Testis (tissue), 3 donors: Measurements from ENCODE around the gene EPHB4. TPM values are rescaled to one million over a fixed set of nuclear protein-coding genes. Genes with fewer than 3 reads are reported as not detected.
"Not testable (repeated sequence)": the region's sequence is repeated elsewhere in the genome, so short reads cannot be mapped to it uniquely, and the experiment has no call there.

ENCODE experiments used
- DNase-seq: peaks from one replicate; pipeline ENCODE4 v3.0.0-alpha.2; 2019
- H3K27ac ChIP-seq, 2 donors: fragments of 200-600 bp; sonication (generic); one replicate each; pipeline ENCODE4 v1.5.1; 2019
- H3K27me3 ChIP-seq: fragments of 200-600 bp; sonication (generic); one replicate; pipeline ENCODE4 v1.5.1; 2019
- H3K36me3 ChIP-seq: fragments of 200-600 bp; sonication (generic); one replicate; pipeline ENCODE4 v1.5.1; 2017; ENCODE audit warnings: low read depth; ENCODE audit errors: missing control alignments
- H3K4me1 ChIP-seq: fragments of 200-600 bp; sonication (generic); one replicate; pipeline ENCODE4 v1.5.1; 2019
- H3K4me3 ChIP-seq, 2 donors: fragments of 200-600 bp; sonication (generic); one replicate each; pipeline ENCODE4 v1.5.1; 2017 to 2019
- H3K9me3 ChIP-seq: fragments of 200-600 bp; sonication (generic); one replicate; pipeline ENCODE4 v1.5.1; 2017
- POLR2A ChIP-seq: fragments of 450-650 bp; IDR thresholded peaks from one replicate; pipeline ENCODE4 v1.6.1; 2017; ENCODE audit warnings: antibody characterized with exemption, mild to moderate bottlenecking, moderate library complexity
- WGBS, 2 donors: methylation state at CpG; one replicate each; pipeline ENCODE4 v1.1.5; 2018; 5-methylcytosine and 5-hydroxymethylcytosine counted together
- intact Hi-C: fragments of 100-400 bp; cut with DNase I; formaldehyde crosslinking; loops from one replicate; pipeline ENCODE4 v1.15.1; 2023; ENCODE audit warnings: low total_unique reads
- polyA plus RNA-seq: library from polyadenylated mRNA; stranded (reverse); fragments of 350-450 nt; fragmentation: Illumina TruSeq; extraction: RNeasy Lipid Tissue Mini Kit (QIAGEN cat#74804); gene quantifications from one replicate; pipeline ENCODE4 v1.2.3, GENCODE V29; 2014; ENCODE audit warnings: low read depth, low replicate concordance; ENCODE audit not compliant: insufficient read depth
- total RNA-seq, 2 donors: library from RNA; depleted of rRNA; stranded (reverse); fragments of >200 nt; gene quantifications; one replicate each; pipeline ENCODE4 v1.2.3, GENCODE V29; 2016
- TF ChIP-seq, protein P1 (sequence below), 3 experiments: fragments of 450-650 bp in 2 of 3; fragments of 200-600 bp in 1 of 3; sonication (generic) in 1 of 3; IDR thresholded peaks; one replicate each; pipeline ENCODE4 v1.5.1; 2016 to 2019; ENCODE audit warnings: antibody characterized with exemption in 3 of 3, mild to moderate bottlenecking in 2 of 3, moderate library complexity in 1 of 3

The EPHB4 gene
- total and polyA plus RNA-seq, 3 donors from 2014 or later, result 30.5 to 49.6 (median 35.9) TPM

DNA sequence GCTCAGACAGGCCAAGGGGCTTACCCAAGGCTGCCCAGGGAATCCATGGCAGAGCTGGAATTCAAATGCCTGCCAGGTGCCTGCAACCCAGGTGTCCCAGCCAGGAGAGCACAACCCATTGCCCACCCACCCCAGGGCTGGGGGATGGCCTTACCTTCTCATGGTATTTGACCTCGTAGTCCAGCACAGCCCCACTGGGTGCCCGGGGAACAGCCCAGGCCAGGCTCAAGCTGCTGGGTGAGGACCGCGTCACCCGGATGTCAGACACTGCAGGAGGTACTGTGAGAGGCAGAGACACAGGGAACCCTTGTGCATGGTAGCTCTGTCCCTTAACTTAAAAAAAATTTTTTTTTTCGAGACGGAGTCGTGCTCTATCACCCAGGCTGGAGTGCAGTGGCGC lies 9.0 kb downstream of the EPHB4 start:
- TF ChIP-seq POLR2A, result no peak
- TF ChIP-seq, protein P1, sequence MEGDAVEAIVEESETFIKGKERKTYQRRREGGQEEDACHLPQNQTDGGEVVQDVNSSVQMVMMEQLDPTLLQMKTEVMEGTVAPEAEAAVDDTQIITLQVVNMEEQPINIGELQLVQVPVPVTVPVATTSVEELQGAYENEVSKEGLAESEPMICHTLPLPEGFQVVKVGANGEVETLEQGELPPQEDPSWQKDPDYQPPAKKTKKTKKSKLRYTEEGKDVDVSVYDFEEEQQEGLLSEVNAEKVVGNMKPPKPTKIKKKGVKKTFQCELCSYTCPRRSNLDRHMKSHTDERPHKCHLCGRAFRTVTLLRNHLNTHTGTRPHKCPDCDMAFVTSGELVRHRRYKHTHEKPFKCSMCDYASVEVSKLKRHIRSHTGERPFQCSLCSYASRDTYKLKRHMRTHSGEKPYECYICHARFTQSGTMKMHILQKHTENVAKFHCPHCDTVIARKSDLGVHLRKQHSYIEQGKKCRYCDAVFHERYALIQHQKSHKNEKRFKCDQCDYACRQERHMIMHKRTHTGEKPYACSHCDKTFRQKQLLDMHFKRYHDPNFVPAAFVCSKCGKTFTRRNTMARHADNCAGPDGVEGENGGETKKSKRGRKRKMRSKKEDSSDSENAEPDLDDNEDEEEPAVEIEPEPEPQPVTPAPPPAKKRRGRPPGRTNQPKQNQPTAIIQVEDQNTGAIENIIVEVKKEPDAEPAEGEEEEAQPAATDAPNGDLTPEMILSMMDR (IDR thresholded peaks at IDR 0.05), result no peak
- no peak for DNase-seq
- 90 to 95% methylated on average over 9 of the region's 9 CpGs for WGBS, 2 donors
- Histone ChIP-seq H3K36me3 (no peaks in the 10 kb centered on the region), H3K9me3 (no peaks in the 10 kb centered on the region), H3K27me3 (no peaks in the 10 kb centered on the region), H3K27ac (no peak overlapping the region), H3K4me1 (no peaks in the 10 kb centered on the region), H3K4me3 (no peak overlapping the region)
- intact Hi-C loops, result no loop called here

DNA sequence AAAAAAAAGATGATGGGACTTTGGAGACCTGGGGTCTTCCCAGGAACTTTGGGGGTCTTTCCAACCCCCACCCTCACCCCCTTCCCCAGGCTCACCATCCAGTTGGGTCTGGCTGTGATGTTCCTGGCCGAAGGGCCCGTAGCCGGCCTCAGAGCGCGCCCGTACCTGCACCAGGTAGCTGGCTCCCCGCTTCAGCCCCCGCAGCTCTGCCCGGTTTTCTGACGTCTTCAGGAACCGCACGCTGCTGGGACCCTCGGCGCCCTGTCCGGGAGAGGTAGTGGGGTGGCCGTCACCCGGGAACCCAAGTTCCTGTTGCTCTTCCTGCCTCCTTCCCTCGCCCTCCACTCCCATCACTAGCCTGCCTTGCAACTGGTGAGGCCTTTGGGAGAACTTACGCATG lies 10.2 kb downstream of the EPHB4 start:
- no peak for TF ChIP-seq POLR2A
- TF ChIP-seq, protein P1 (IDR thresholded peaks at IDR 0.05), result no peak
- intact Hi-C loops, result no loop called here
- H3K27ac ChIP-seq, result no peak overlapping the region
- H3K4me1 ChIP-seq, result no peaks in the 10 kb centered on the region
- H3K36me3 ChIP-seq, result no peaks in the 10 kb centered on the region
- DNase-seq, result no peak
- 94 to 96% methylated on average over 19 of the region's 19 CpGs for WGBS, 2 donors
- no peak overlapping the region for H3K4me3 ChIP-seq
- no peaks in the 10 kb centered on the region for H3K9me3 ChIP-seq
- H3K27me3 ChIP-seq, result no peaks in the 10 kb centered on the region

DNA sequence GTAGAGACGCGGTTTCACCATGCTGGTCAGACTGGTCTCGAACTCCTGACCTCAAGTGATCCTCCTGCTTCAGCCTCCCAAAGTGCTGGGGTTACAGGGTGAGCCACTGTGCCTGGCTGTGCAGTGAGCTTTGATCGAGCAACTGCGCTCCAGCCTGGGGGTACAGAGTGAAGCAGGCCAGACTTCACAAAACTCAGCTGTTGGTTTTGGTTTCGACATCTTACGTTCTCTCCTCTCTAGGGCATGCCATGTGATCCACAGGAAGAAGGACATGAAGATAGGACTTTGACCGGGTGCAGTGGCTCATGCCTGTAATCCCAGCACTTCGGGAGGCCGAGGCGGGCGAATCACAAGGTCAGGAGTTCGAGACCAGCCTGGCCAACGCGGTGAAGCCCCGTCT lies 10.8 kb downstream of the EPHB4 start:
- H3K4me1 ChIP-seq, H3K27me3 ChIP-seq, intact Hi-C loops, H3K4me3 ChIP-seq, H3K9me3 ChIP-seq, H3K36me3 ChIP-seq, DNase-seq, H3K27ac ChIP-seq: not testable (repeated sequence)
- WGBS, 2 donors, result 94 to 96% methylated on average over 14 to 16 of the region's 16 CpGs

DNA sequence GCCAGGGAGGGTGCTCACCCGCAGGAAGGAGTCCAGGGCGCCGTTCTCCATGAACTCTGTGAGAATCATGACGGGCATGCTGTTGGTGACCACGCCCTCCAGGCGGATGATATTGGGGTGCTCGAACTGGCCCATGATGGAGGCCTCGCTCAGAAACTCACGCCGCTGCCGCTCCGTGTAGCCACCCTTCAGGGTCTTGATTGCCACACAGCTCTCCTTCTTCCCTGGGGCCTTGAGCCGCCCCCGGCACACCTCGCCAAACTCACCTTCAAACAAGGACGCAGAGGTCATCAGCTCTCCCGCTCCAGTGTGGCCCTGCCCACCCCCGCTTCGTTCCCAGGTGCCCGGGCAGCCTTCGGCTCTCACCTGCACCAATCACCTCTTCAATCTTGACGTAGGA lies 14.6 kb downstream of the EPHB4 start:
- Histone ChIP-seq H3K36me3 (no peaks in the 10 kb centered on the region), H3K27ac (no peak overlapping the region), H3K4me1 (peaks cover 7% of the 10 kb centered on the region), H3K9me3 (no peaks in the 10 kb centered on the region), H3K4me3 (no peak overlapping the region), H3K27me3 (no peaks in the 10 kb centered on the region)
- TF ChIP-seq POLR2A, result no peak
- TF ChIP-seq, protein P1 (IDR thresholded peaks at IDR 0.05), result no peak
- DNase-seq, result no peak
- WGBS, 2 donors, result 94 to 97% methylated on average over 20 to 22 of the region's 22 CpGs
- intact Hi-C loops, result no loop called here

DNA sequence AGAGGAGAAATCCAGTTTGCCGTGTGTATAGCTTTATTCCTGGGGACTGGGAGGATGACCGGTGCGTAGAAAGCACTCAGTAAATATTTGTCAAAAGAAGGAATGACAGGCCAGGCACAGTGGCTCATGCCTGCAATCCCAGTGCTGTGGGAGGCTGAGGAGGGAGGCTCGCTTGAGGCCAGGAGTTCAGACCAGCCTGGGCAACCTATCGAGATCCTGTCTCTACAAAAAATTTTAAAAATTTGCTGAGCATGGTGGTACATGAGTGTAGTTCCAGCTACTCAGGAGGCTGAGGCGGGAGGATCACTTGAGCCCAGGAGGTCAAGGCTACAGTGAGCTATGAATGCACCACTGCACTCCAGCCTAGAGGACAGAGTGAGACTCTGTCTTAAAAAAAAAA lies 15.8 kb downstream of the EPHB4 start:
- WGBS, 2 donors, result 86 to 89% methylated on average over 6 of the region's 6 CpGs
- no peak for DNase-seq
- H3K4me1 ChIP-seq, result peaks cover 7% of the 10 kb centered on the region
- TF ChIP-seq, protein P1 (IDR thresholded peaks at IDR 0.05), result no peak
- TF ChIP-seq POLR2A, result no peak
- no peaks in the 10 kb centered on the region for H3K36me3 ChIP-seq
- no peaks in the 10 kb centered on the region for H3K27me3 ChIP-seq
- H3K9me3 ChIP-seq, result no peaks in the 10 kb centered on the region
- H3K4me3 ChIP-seq, result no peak overlapping the region
- no peak overlapping the region for H3K27ac ChIP-seq
- intact Hi-C loops, result no loop called here
